Superior temporal gyrus (tissue), 1 donor: Measurements from ENCODE around the gene PLEKHJ1.
A peak's percentile ranks its signal among the peaks of the same experiment; 100 is the strongest.
"Not testable (repeated sequence)": the region's sequence is repeated elsewhere in the genome, so short reads cannot be mapped to it uniquely, and the experiment has no call there.

Experiments
- DNase-seq: peaks from one replicate; pipeline ENCODE4 v3.0.0-alpha.2; 2016; ENCODE audit errors: extremely low spot score

PLEKHJ1 gene

GRCh38 chr19:2236314-2237050 lies at the start of gene PLEKHJ1, which contains the start of gene SF3A2:
Gene PLEKHJ1 (minus strand): TSS chr19:2236329. CDS start chr19:2236248, 81 bp downstream.
Gene SF3A2 (plus strand): TSS chr19:2236824. CDS start chr19:2243419, 6,595 bp downstream.
- DNase-seq: peak; percentile 95

- DNase-seq: no peak
Measured at GRCh38 chr19:2283835-2284507, 47.8 kb upstream of the PLEKHJ1 start.

GRCh38 chr19:2282862-2283237 lies 46.7 kb upstream of the PLEKHJ1 start:
- DNase-seq: no peak

- no peak for DNase-seq
Measured at GRCh38 chr19:2282062-2282861, 46.1 kb upstream of the PLEKHJ1 start, which contains the start of gene PEAK3. Gene PEAK3 (minus strand): TSS chr19:2282175. CDS start chr19:2280931, 1,244 bp downstream.

- DNase-seq: not testable (repeated sequence)
Measured at GRCh38 chr19:2281265-2282061, 45.3 kb upstream of the PLEKHJ1 start.

- no peak for DNase-seq
Measured at GRCh38 chr19:2280633-2281264, 44.6 kb upstream of the PLEKHJ1 start.

GRCh38 chr19:2278459-2279158 lies 42.5 kb upstream of the PLEKHJ1 start:
- DNase-seq: no peak

- no peak for DNase-seq
Measured at GRCh38 chr19:2277138-2277537, 41.0 kb upstream of the PLEKHJ1 start.

GRCh38 chr19:2276429-2276986 lies 40.4 kb upstream of the PLEKHJ1 start:
- DNase-seq: no peak

- DNase-seq: no peak
Measured at GRCh38 chr19:2275588-2276428, 39.7 kb upstream of the PLEKHJ1 start.

- peak; percentile 83 for DNase-seq
Measured at GRCh38 chr19:2274931-2275535, 38.9 kb upstream of the PLEKHJ1 start.

GRCh38 chr19:2274185-2274711 lies 38.1 kb upstream of the PLEKHJ1 start:
- no peak for DNase-seq

- DNase-seq: peak; percentile 58
Measured at GRCh38 chr19:2273356-2274184, 37.4 kb upstream of the PLEKHJ1 start.

GRCh38 chr19:2271234-2272103 lies 35.3 kb upstream of the PLEKHJ1 start:
- no peak for DNase-seq

GRCh38 chr19:2270423-2271233 lies 34.5 kb upstream of the PLEKHJ1 start:
- DNase-seq: peak; percentile 59

- no peak for DNase-seq
Measured at GRCh38 chr19:2270157-2270422, 34.0 kb upstream of the PLEKHJ1 start.
